CD4-positive, alpha-beta T cell treated with Interleukin-6 for 4 hours (primary cell): ENCODE measurements around the gene IL23A.
"Not testable (repeated sequence)": the region's sequence is repeated elsewhere in the genome, so short reads cannot be mapped to it uniquely, and the experiment has no call there.

Source experiments
- DNase-seq: peaks from one replicate; pipeline ENCODE4 v3.0.0-alpha.2; 2020; ENCODE audit warnings: mixed read lengths

IL23A gene, protein sequence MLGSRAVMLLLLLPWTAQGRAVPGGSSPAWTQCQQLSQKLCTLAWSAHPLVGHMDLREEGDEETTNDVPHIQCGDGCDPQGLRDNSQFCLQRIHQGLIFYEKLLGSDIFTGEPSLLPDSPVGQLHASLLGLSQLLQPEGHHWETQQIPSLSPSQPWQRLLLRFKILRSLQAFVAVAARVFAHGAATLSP

DNA sequence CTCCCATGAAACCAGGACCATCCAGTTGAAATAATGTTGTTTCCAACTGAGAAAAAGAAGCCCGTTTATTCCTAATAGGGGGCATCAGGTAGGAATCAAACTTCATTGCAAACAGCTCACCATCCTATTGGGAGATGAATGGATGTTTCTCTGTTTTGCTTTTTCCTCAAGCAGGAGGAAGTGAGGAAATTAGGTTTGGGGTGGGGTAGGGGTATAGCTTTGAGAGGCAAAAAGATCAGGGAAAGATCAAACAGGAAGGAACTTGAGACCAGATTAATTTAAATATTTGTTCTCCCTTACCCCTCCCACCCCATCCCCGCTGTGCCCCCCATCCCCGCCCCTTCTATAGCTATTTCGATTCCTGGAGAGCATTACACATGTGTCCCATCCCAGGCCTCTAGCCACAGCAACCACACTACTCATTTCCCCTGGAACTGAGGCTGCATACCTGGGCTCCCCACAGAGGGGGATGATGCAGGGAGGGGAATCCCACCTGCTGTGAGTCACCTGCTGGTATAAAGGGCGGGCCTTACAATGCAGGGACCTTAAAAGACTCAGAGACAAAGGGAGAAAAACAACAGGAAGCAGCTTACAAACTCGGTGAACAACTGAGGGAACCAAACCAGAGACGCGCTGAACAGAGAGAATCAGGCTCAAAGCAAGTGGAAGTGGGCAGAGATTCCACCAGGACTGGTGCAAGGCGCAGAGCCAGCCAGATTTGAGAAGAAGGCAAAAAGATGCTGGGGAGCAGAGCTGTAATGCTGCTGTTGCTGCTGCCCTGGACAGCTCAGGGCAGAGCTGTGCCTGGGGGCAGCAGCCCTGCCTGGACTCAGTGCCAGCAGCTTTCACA, at the start of gene IL23A:
Gene IL23A, plus strand, starts transcription at position 577 of the 850 bp plus-strand sequence. Its CDS starts 161 bp downstream, at position 738.
- DNase-seq: peak; percentile 89

DNA sequence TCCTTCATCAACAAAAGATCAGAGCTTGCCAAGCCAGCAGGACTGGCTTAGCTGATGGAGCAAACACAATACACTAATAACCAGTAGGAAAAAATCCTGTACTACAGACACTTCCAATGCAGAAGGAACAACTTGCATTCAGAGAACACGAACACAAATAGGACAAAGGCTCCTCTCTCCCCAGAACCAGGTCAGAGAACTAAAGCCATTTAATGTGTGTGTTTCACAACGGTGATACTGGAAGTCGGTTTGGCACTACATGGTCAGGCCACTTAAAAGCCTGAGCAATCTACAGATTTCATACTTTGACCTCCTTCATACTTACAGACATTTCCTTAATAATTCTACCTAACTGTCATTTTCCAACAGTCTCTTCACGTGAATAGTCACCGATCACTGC, 44.9 kb upstream of the IL23A start:
- DNase-seq: no peak

DNA sequence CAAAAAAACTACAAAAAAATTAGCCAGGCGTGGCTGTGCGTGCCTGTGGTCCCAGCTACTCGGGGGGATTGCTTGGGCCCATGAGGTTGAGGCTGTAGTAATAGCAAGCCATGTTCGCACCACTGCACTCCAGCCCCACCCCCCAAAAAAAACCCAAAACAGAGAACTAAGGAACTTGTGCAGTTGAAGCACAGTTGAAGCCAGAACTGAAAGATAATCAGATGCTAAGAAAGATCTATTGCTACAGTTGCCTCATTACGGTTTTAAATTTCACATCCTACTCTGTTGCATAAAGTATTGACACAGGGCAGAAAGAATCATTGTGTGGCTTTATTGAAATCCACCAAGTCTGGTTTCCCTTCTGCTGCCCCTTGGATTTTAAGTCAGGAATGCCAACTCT, 42.4 kb upstream of the IL23A start:
- DNase-seq: no peak

DNA sequence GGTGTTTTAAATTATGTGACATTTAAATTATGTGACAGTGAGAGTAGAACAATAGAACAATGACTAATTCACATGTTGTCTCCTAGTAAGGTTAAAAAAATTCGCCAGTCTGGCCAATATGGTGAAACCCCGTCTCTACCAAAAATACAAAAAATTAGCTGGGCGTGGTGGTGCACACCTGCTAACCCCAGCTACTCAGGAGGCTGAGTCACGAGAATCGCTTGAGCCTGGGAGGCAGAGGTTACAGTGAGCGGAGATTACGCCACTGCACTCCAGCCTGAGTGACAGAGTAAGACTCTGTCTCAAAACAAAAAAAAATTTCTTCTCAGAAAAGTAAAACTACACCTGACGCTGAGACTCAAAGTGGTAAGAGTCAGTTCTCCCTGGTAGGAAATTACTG, 41.3 kb upstream of the IL23A start:
- no peak for DNase-seq

DNA sequence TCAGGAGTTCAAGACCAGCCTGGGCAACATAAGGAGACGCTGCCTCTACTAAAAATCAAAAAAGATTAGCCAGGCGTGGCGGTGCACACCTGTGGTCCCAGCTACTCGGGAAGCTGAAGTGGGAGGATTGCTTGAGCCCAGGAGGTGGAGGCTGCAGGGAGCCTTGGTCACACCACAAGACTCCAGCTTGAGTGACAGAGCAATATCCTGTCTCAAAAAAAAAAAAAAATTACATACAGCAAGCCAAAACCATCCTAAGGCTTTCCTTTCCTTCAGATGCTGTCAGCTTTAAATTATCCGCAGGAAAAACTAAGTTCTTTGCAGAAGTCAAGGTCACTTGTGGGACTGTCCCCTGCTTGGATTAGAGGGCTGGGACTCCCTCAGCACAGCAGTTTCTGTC, 39.9 kb upstream of the IL23A start:
- no peak for DNase-seq

DNA sequence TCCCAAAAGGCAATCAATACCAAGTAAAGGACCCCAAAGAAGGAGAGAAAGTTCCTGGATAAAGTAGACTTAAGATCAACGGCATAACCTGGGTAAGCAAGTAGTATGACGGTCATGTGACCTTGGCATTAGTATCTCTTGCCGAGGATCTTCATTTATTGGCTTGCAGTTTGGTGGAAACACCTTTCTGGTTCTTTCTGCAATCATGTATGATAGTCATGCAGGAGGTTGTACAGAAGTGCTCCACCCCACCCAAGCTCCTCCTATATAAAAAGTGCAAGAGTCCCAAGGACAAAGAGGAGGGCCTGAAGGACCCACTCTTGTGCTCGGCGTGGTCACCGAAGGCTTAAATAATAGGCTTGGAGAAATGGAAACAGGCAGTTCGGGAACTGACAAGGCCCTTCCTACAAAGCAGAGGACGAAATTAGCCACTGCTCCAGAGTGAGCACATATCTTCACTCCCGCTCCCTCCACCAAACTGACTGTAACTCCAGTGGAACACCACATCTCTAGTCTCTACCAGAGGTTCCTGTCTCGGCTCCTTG, 39.3 kb upstream of the IL23A start:
- DNase-seq: peak; percentile 30

DNA sequence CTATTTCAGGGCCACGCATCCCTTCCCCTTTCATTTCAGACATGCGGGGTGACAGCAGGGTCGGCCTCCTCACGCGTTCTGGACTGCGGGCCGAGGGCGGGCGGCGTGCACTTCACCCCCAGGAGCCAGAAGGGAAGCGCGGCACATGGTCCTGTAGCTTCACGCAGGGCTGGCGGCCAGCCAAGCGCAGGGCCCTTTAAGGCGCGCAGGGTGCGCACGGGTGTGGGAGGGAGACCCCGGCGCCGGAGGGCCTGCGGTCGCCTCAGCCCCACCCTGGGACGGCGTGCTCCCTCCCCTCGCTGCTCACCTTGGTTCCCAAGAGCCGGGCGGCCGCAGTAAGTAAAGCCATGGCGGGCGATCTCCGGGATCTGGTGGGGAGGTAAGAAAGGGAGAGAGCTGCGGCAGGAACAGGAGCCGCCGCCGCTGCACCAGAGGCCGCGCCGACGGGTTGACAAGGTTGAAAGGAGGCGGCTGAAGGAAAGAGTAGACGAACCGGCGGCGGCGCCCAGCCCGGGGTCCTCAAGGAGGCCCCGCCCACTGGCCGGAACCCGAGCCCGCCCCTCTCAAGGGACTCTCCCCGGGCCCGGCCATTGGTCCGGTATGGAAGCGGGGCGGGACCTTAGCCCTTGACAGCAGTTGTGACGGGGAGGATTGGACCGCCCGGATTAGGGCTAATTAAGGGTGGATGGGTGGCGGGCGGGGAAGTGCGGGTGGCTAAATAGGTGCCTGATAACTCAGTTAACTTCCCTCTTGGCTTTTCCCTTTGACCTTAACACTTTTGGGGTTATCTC, 38.6 kb upstream of the IL23A start, which contains the start of gene CS:
Gene CS, minus strand, starts transcription at position 478 of the 791 bp plus-strand sequence. Its CDS starts 129 bp downstream, at position 349.
- peak; percentile 99 for DNase-seq

DNA sequence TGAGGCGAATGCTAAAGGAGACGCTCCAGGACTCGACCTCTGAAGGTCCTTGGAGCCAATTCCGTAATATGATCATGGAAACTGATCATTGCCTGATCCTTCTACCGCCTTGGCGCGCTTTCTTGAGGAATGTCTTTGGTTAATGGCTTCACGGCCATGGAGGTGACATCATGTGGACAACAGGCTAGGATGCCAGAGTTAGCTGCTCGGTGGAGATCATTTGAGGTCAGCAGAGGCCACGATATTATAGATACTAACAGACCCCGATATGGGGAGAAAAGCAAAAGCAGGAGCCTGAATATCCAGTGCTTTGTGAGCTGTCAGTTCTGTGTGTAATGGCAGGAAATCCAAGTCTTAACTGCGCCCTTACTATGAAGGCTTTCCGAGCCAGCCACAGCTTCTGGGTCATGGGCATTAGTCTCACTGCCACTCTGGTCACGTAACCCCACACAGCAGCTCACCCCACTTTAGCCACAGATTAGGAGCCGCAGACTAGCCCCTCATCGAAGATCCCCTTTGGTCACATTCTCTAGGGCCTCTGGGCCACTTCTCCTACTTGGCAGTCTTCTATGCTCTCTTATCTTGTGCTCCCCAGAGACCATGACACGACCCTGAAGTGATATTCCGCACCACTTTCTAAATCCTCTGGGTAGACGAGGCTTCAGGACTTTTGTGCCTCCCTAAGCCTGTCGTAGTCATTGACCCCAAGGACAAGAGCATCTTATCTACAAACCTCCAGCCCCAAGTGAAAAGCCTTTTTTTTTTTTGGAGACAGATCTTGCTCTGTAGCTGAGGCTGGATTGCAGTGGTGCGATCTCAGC, 37.8 kb upstream of the IL23A start:
- DNase-seq: no peak

DNA sequence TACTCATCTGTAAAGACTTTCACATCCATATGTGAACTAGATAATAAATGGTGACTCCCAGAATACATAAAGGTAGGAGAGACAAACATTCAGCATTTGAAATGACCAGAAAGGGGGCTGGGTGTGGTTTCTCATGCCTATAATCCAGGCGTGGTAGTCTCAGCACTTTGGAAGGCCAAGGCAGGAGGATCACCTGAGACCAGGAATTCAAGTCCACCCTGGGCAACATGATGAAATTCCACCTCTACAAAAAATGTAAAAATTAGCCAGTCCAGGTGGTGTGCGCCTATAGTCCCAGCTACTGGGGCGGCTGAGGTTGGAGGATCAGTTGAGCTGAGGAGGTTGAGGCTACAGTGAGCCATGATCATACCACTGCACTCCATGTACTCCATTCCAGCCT, 34.4 kb upstream of the IL23A start:
- no peak for DNase-seq

DNA sequence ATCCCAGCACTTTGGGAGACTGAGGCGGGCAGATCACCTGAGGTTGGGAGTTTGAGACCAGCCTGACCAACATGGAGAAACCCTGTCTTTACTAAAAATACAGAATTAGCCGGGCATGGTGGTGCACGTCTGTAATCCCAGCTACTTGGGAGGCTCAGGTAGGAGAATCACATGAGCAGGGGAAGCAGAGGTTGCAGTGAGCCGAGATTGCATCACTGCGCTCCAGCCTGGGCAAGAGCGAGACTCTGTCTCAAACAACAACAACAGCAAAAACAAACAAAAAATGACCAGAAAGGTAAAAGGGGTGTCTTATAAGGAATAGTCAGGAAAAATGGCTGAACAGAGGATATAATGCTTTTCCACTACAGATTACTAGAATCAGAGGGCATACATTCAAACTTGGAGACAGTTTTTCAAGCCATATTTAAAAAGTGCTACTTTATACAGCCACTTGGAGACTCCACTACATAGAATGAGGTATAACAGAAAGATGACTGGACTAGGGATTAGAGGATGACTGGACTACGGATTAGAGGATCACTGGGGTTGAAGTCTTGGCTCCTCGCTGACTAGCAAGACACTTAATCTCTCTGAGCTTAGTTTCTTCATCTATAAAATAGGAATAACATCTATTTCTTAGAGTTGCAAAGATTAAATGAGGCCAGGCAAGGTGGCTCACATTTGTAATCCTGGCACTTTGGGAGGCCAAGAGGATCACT, 33.7 kb upstream of the IL23A start:
- no peak for DNase-seq

DNA sequence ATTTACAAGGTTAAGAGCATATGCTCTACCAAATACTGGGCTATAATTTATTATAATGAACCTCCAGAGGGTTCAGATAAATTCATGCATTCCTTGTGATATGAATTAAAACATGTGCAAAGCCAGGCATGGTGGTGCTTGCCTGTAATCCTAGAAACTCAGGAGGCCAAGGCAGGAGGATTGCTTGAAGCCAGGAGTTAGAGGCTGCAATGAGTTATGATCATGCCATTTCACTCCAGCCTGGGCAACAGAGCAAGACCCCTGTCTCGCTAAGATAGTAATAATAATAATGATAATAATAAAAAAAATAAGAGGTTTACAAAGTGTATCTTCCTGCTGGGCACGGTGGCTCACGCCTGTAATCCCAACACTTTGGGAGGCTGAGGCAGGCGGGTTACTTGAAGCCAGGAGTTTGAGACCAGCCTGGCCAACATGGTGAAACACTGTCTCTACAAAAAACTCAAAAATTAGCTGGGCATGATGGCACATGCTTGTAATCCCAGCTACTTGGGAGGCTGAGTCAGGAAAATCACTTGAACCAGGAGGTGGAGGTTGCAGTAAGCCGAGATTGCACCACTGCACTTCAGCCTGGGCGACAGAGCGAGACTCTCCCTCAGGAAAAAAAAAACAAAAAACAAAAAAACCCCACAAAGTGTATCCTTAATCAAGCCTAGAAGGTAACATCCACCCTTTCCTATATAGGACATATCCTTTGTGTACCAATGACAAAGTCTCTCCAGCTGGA, 31.3 kb upstream of the IL23A start:
- DNase-seq: no peak

DNA sequence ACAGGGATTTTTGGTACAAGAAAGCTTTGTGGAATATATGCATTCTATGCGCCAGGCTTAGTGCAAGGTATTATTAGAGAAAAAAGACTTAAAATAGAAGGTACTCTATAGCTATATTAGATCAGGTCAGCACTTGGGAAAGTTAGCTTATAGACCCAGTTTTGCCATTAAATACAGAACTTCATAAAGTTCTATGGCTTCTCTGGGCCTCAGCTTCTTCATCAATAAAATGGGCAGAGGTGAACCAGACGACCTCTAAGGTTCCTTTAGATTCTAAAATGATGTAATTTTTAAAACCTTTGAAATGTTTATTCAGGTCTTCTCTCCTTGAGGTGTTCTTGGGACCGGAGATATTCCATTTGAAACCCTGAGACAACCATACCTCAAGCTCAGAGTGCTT, 30.0 kb upstream of the IL23A start:
- no peak for DNase-seq

DNA sequence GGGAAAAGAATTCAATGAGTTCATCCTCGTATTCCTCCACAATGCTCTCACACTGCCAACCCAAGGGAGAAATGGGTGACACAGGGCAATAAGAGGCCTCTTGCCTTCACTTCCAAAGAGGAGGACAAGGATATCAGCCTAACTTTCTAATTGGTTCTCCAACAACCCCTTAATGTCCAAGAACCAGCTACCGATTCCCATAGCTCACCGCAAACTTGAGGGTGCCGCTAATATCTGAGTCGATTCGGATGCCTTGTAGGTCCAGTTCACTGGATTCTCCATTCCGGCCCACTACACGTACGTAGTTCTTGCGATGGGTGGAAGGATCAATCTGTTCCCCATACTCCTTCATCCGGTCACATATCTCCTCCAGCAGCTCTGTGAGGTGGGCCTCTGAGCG, 27.7 kb upstream of the IL23A start:
- no peak for DNase-seq

DNA sequence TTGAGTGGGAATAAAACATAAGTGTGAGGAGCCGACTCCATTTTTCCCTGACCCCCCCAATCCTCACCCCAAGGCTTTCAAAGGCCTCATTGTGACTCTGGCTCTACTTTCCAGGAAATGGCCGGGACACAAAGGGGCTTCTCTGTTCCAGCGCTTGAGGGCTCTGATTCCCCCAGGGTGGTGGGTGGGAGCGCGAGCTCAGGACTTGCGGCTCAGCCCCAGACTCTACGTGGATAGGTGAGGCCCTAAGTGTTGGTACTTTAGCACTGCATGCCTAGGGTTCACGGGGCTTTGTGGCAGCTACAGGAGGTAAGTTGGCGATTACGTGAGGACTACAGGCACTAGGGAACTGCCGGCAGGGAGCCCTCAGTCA, 23.4 kb upstream of the IL23A start:
- DNase-seq: no peak

DNA sequence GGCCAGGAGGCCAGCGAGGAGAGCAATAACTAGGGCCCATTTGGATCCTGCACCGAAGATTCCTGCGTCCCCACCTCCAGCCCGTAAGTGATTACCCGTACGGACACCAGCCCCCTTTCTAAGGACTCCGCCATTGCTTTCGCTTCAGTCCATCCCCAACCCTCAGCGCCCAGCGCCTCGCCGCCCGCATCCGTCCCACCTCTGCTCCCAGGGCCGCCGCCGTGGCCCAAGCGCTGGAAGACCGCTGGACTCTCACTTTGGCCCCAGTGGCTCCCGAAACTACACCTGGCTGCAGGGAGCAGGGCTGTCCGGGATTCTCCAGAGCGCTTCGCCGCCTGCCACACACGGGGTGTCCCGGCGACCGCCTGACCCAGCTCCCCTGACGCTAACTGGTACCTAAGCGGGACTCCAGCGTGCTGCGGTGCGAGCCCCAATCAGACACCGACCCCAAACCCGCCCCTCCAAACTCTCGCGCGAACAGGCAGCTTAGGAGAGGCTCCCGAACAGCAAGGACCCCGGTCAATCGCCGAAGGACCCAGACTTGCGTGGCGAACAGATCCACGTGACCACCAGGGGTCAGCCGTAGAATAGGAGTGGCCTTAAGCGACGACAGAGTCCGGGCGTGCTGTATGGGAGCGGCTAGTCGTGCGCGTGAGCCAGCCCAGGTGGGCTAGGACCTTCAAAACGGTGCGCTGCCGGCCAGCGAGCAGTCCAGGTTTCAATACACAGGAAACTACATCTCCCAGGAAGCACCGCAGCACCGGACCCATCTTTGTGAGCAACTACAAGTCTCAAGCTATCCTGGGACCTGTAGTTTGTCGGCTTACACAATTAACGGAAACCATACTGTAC, 22.8 kb upstream of the IL23A start, which contains the start of gene CNPY2:
Gene CNPY2, minus strand, starts transcription at position 367 of the 852 bp plus-strand sequence. CDS start 771 bp downstream, outside the sequence.
- peak; percentile 93 for DNase-seq

DNA sequence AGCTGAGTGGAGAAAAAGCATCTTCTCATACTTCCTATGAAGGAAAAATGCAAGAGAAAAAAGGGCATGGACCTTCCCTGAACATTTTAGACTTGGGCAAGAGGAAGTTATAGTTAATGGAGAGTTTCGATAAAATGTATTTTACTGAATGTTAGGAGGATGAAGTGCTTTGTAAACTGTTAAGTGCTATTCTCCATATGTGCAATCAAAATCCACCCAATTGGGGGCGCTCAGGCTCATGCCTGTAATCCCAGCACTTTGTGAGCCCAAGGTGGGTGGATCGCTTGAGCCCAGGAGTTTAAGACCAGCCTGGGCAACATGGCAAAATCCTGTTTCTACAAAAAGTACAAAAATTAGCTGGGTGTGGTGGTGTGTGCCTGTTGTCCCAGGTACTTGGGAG, 21.0 kb upstream of the IL23A start:
- no peak for DNase-seq

DNA sequence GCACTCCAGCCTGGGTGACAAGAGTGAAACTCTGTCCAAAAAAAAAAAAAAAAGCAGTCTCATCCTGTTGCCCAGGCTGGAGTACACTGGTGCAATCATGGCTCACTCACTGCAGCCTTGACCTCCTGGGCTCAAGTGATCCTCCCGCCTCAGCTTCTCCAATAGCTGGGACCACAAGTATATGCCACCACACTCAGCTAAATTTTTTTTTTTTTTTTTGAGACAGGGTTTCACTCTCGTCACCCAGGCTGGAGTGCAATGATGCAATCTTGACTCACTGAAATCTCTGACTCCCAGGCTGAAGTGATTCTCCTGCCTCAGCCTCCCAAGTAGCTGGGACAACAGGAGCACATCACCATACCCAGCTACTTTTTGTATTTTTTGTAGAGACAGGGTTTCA, 17.7 kb upstream of the IL23A start:
- no peak for DNase-seq

DNA sequence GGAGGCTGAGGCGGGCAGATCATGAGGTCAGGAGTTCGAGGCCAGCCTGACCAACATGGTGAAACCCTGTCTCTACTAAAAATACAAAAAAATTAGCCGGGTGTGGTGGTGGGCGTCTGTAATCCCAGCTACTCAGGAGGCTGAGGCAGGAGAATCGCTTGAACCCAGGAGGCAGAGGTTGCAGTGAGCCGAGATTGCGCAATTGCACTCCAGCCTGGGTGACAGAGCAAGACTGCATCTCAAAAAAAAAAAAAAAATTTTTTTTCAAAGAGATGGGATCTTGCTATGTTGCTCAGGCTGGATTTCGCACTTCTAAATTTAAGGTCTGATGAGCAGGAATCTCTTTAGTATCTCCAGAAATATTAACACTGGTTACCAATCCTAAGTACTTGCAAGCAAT, 17.1 kb upstream of the IL23A start:
- DNase-seq: not testable (repeated sequence)

DNA sequence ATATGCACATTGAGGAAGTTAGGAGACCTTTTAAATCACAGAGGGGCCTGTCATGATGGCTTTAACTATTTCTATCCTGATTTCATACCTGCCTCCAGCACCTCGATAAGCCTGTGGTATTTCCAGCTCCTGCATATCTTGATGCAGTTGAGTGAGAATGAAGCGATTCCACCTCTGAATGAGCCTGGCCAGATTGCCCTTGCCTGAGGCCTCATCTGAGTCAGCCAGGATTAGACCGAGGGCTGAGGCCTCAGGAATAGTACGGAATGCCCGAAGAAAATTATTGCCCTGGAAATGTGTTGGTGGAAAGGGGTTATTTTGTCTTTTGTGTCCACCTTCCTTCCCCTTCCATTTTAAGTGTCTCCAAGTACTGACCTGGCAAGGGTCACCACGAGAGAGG, 14.5 kb upstream of the IL23A start:
- no peak for DNase-seq

DNA sequence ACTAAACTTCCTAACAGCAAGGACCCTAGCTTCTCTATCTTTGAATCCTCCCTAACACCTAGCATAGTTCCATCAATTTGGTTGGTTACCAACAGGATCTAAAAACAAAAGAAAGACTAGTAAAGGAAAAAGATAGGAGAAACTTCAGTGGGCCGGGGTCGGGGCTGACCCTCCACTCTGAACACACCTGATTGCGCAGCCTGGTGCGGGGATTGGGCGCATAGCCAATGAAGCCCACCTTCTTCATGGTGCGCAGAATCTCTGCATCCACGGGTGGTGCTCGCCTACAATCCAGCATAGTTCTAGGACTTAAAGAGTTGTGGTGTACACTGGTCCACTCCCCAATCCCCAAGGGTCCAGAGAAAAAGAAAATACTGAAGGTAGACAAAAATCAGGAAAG, 12.6 kb upstream of the IL23A start:
- no peak for DNase-seq
